ENCODE data around the gene WNK3. TPM values are rescaled to one million over a fixed set of nuclear protein-coding genes. Genes with fewer than 3 reads are reported as not detected.

WNK3 gene
- total RNA-seq, 1 donor from 2014 or later = 15.8 TPM

DNA sequence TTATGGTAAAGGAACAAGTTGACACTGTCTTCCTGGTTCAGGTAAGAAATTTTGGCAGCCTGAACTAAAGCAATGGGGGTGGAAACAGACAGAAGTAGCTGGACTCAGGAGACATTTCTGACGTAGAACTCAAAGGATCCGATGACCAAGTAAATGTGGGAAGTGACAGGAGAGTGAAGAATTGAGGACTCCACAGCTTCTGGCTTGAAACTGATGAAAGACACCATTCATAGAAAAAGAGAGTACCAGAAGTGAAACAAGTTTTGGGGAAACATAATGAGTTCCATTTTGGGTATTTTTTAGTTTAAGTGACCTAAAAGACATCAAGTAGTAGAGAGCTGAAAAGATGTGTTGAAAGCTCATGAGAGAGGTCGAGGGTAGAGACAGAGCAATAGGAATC, 180.5 kb downstream of the WNK3 start:
- H3K9me3 Mint-ChIP-seq = peaks cover 36% of the 10 kb centered on the region
- peaks cover 39% of the 10 kb centered on the region for H3K4me1 Mint-ChIP-seq
- TF ChIP-seq, protein P1, sequence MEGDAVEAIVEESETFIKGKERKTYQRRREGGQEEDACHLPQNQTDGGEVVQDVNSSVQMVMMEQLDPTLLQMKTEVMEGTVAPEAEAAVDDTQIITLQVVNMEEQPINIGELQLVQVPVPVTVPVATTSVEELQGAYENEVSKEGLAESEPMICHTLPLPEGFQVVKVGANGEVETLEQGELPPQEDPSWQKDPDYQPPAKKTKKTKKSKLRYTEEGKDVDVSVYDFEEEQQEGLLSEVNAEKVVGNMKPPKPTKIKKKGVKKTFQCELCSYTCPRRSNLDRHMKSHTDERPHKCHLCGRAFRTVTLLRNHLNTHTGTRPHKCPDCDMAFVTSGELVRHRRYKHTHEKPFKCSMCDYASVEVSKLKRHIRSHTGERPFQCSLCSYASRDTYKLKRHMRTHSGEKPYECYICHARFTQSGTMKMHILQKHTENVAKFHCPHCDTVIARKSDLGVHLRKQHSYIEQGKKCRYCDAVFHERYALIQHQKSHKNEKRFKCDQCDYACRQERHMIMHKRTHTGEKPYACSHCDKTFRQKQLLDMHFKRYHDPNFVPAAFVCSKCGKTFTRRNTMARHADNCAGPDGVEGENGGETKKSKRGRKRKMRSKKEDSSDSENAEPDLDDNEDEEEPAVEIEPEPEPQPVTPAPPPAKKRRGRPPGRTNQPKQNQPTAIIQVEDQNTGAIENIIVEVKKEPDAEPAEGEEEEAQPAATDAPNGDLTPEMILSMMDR (IDR thresholded peaks at IDR 0.05; ENCODE audit: unreplicated experiment) = no peak
- DNase-seq (ENCODE audit: low spot score in 2 of 2, unreplicated experiment in 2 of 2) = no peak
- peaks cover 11% of the 10 kb centered on the region for H3K36me3 Mint-ChIP-seq
- no peak overlapping the region for H3K4me3 Mint-ChIP-seq
- H3K27me3 Mint-ChIP-seq (ENCODE audit: low read depth) = no peaks in the 10 kb centered on the region
- H3K27ac Mint-ChIP-seq = peak overlapping the region; percentile 56

- Mint-ChIP-seq H3K9me3 (peaks cover 30% of the 10 kb centered on the region), H3K27me3 (ENCODE audit: low read depth) (no peaks in the 10 kb centered on the region), H3K4me3 (no peak overlapping the region), H3K27ac (no peak overlapping the region), H3K4me1 (peaks cover 8% of the 10 kb centered on the region), H3K36me3 (peaks cover 14% of the 10 kb centered on the region)
- TF ChIP-seq, protein P1 (IDR thresholded peaks at IDR 0.05; ENCODE audit: unreplicated experiment) = no peak
- DNase-seq (ENCODE audit: low spot score in 2 of 2, unreplicated experiment in 2 of 2) = no peak
Observed at GRCh38 chrX:54173791-54174190, 184.1 kb downstream of the WNK3 start.

DNA sequence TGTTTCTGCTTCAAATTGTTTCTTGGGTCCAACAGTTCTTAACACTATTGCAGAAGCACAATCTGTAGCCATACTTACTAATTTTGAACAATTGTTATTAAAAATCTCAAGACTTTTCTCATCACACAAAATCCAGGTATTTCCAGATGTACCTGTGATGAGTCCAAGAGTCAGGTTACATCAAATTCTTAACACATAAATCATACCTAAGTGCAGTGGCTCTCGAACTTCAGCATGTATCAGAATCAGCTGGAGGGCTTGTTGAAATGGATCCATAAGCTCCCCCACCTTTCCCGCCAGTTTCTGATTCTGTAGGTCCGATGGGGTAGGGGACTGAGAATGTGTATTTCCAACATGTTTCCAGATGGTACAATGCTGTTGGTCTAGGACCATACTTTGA, 185.4 kb downstream of the WNK3 start:
- Mint-ChIP-seq H3K4me3 (no peak overlapping the region), H3K27ac (no peak overlapping the region), H3K9me3 (peaks cover 25% of the 10 kb centered on the region), H3K27me3 (ENCODE audit: low read depth) (no peaks in the 10 kb centered on the region), H3K36me3 (peaks cover 14% of the 10 kb centered on the region), H3K4me1 (peaks cover under 1% of the 10 kb centered on the region)
- TF ChIP-seq, protein P1 (IDR thresholded peaks at IDR 0.05; ENCODE audit: unreplicated experiment) = no peak
- no peak for DNase-seq (ENCODE audit: low spot score in 2 of 2, unreplicated experiment in 2 of 2)

GRCh38 chrX:54171527-54172250, 186.2 kb downstream of the WNK3 start:
- Mint-ChIP-seq H3K9me3 (peaks cover 17% of the 10 kb centered on the region), H3K27me3 (ENCODE audit: low read depth) (no peaks in the 10 kb centered on the region), H3K27ac (no peak overlapping the region), H3K4me1 (no peaks in the 10 kb centered on the region), H3K36me3 (peaks cover 14% of the 10 kb centered on the region), H3K4me3 (no peak overlapping the region)
- TF ChIP-seq, protein P1 (IDR thresholded peaks at IDR 0.05; ENCODE audit: unreplicated experiment) = no peak
- no peak for DNase-seq (ENCODE audit: low spot score in 2 of 2, unreplicated experiment in 2 of 2)

DNA sequence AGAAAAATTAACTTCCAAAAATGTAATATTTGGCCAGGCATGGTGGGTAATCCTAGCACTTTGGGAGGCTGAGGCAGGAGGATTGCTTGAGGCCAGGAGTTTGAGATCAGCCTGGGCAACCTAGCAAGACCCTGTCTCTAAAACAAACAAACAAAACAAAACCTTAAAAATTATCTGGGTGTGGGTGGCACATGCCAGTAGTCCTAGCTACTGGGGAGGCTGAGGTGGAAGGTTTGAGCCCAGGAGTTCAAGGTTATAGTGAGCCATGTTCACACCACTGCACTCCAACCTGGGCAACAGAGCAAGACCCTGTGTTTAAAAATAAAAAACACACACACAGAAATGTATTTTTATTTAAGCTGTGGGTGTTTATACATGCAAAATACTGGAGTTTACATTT, 186.8 kb downstream of the WNK3 start:
- H3K9me3 Mint-ChIP-seq = peaks cover 15% of the 10 kb centered on the region

More for the DNA sequence above, 186.8 kb downstream of the WNK3 start:
- no peak overlapping the region for H3K27ac Mint-ChIP-seq
- no peaks in the 10 kb centered on the region for H3K4me1 Mint-ChIP-seq
- no peak overlapping the region for H3K4me3 Mint-ChIP-seq
- DNase-seq (ENCODE audit: low spot score in 2 of 2, unreplicated experiment in 2 of 2) = no peak
- no peaks in the 10 kb centered on the region for H3K27me3 Mint-ChIP-seq (ENCODE audit: low read depth)
- peaks cover 14% of the 10 kb centered on the region for H3K36me3 Mint-ChIP-seq
- TF ChIP-seq, protein P1 (IDR thresholded peaks at IDR 0.05; ENCODE audit: unreplicated experiment) = no peak

Measured in mesothelial cell of epicardium (in vitro differentiated cells).